ENCODE results near the gene RNPEP.

GRCh38 chr1:201941420-201942128 lies 40.9 kb upstream of the RNPEP start:
- TF ChIP-seq CTCF (IDR thresholded peaks at IDR 0.05) (no peak), TCF7L2 (IDR thresholded peaks at IDR 0.05; ENCODE audit: low read depth, low read length) (no peak), POLR2AphosphoS5 (IDR thresholded peaks at IDR 0.05; ENCODE audit: low read depth, low read length) (no peak), REST (IDR thresholded peaks at IDR 0.05; ENCODE audit: insufficient read depth in 1 of 2, low read depth in 2 of 2, low read length in 1 of 2) (no peak), SIN3A (IDR thresholded peaks at IDR 0.05; ENCODE audit: borderline replicate concordance, insufficient read depth, low read depth, low read length) (no peak)

Data from Panc1 (cell line).